Prostate gland (tissue), 2 donors: ENCODE measurements around the gene RABGAP1L.

Source experiments
- CTCF ChIP-seq, 4 experiments: fragments of 200-600 bp in 2 of 4; fragments of 450-650 bp in 2 of 4; sonication (generic) in 2 of 4; IDR thresholded peaks; 1 replicate in 3 of 4; 2 replicates in 1 of 4; pipeline ENCODE4 v1.5.1; 2016 to 2019; ENCODE audit warnings: antibody characterized with exemption in 4 of 4, mild to moderate bottlenecking in 2 of 4, moderate library complexity in 2 of 4
- POLR2A ChIP-seq: fragments of 450-650 bp; IDR thresholded peaks from one replicate; pipeline ENCODE4 v1.6.1; 2016; ENCODE audit warnings: antibody characterized with exemption, mild to moderate bottlenecking

GRCh38 chr1:174466607-174467006 is 307.3 kb downstream of the RABGAP1L start:
- TF ChIP-seq CTCF (IDR thresholded peaks at IDR 0.05) (no peak), POLR2A (no peak)
